GM12892 (cell line): ENCODE measurements around the gene DLST.

Experiments used
- POLR2A ChIP-seq: IDR thresholded peaks from 2 replicates; pipeline ENCODE4 v1.6.1; 2011; ENCODE audit warnings: low read depth, low read length, control low read depth
- POLR2AphosphoS5 ChIP-seq: IDR thresholded peaks from 2 replicates; pipeline ENCODE4 v1.6.1; 2011; ENCODE audit warnings: low read depth, low read length, control low read depth

- TF ChIP-seq POLR2AphosphoS5, result no peak
- TF ChIP-seq POLR2A, result no peak
These were observed 66.8 kb downstream of the DLST start for GRCh38 chr14:74948228-74949175.
